Right lobe of liver (tissue), 4 donors: ENCODE results near the gene NR6A1.

Experiments used
- CTCF ChIP-seq, 4 donors: fragments of 200-600 bp in 3 of 4; fragments of 450-650 bp in 1 of 4; IDR thresholded peaks; one replicate each; pipeline versions ENCODE4 v1.5.1 to v1.8.0; 2016 to 2022; ENCODE audit warnings: antibody characterized with exemption in 4 of 4, mild to moderate bottlenecking in 2 of 4
- POLR2A ChIP-seq: fragments of 450-650 bp; IDR thresholded peaks from one replicate; pipeline ENCODE4 v1.6.1; 2017; ENCODE audit warnings: antibody characterized with exemption, mild to moderate bottlenecking
- donor health status: DM: no; HTN: no; CAD: no.
- donor health status: DM: no; HTN: no; CAD: no.
- donor health status: DM: no; HTN: yes; CAD: no.

GRCh38 chr9:124473310-124473709 lies 297.8 kb downstream of the NR6A1 start:
- no peak for TF ChIP-seq POLR2A
- no peak for TF ChIP-seq CTCF (IDR thresholded peaks at IDR 0.05)
